Ascending aorta (tissue), 2 donors: ENCODE data around the gene RALGAPA2. TPM values are rescaled to one million over a fixed set of nuclear protein-coding genes. Genes with fewer than 3 reads are reported as not detected.

Experiments used
- DNase-seq, 2 donors: peaks; one replicate each; pipeline ENCODE4 v3.0.0-alpha.2; 2019; ENCODE audit warnings: low spot score in 2 of 2
- H3K27ac ChIP-seq, 2 donors: fragments of 200-600 bp; sonication (generic); one replicate each; pipeline ENCODE4 v1.5.1; 2016 to 2017; ENCODE audit warnings: mild to moderate bottlenecking in 1 of 2
- H3K27me3 ChIP-seq: fragments of 200-600 bp; sonication (generic); one replicate; pipeline ENCODE4 v1.5.1; 2017
- H3K36me3 ChIP-seq, 2 donors: fragments of 200-600 bp; sonication (generic); one replicate each; pipeline ENCODE4 v1.5.1; 2016
- H3K4me1 ChIP-seq, 2 donors: fragments of 200-600 bp; sonication (generic); one replicate each; pipeline ENCODE4 v1.5.1; 2016 to 2017; ENCODE audit warnings: mild to moderate bottlenecking in 1 of 2
- H3K4me3 ChIP-seq, 2 donors: fragments of 200-600 bp; sonication (generic); one replicate each; pipeline ENCODE4 v1.5.1; 2016 to 2017; ENCODE audit warnings: mild to moderate bottlenecking in 1 of 2
- H3K9me3 ChIP-seq, 2 donors: fragments of 200-600 bp; sonication (generic); one replicate each; pipeline ENCODE4 v1.5.1; 2016
- CTCF ChIP-seq, 3 experiments: fragments of 200-600 bp in 2 of 3; fragments of 450-650 bp in 1 of 3; sonication (generic) in 2 of 3; IDR thresholded peaks; one replicate each; pipeline ENCODE4 v1.5.1; 2016 to 2019; ENCODE audit warnings: antibody characterized with exemption in 3 of 3, mild to moderate bottlenecking in 1 of 3, moderate library complexity in 1 of 3
- intact Hi-C: fragments of 100-400 bp; cut with DNase I; formaldehyde crosslinking; loops from one replicate; pipeline ENCODE4 v1.15.1; 2023
- total RNA-seq: library from RNA; depleted of rRNA; stranded (reverse); fragments of >200 nt; gene quantifications from one replicate; pipeline ENCODE4 v1.1.0, GENCODE V29; 2016

RALGAPA2 gene
- total RNA-seq, 1 donor from 2014 or later: 68.9 TPM

GRCh38 chr20:20457392-20458126 lies 254.9 kb downstream of the RALGAPA2 start:
- Histone ChIP-seq H3K4me1 (peaks cover 0 to 2% of the 10 kb centered on the region in 2 donors), H3K27me3 (no peaks in the 10 kb centered on the region), H3K9me3 (no peaks in the 10 kb centered on the region), H3K36me3 (peaks cover 0 to 7% of the 10 kb centered on the region in 2 donors), H3K27ac (no peak overlapping the region), H3K4me3 (no peak overlapping the region)
- DNase-seq: no peak
- intact Hi-C loops: no loop called here
- TF ChIP-seq CTCF (IDR thresholded peaks at IDR 0.05): no peak

- H3K27me3 ChIP-seq: no peaks in the 10 kb centered on the region
- intact Hi-C loops: no loop called here
- H3K27ac ChIP-seq: no peak overlapping the region
- H3K4me3 ChIP-seq: no peak overlapping the region
- H3K9me3 ChIP-seq: no peaks in the 10 kb centered on the region
- no peak for DNase-seq
- H3K4me1 ChIP-seq: peaks cover 0 to 4% of the 10 kb centered on the region in 2 donors
- TF ChIP-seq CTCF (IDR thresholded peaks at IDR 0.05): no peak
- H3K36me3 ChIP-seq: peaks cover 0 to 7% of the 10 kb centered on the region in 2 donors
Observed at GRCh38 chr20:20456741-20457140, 255.7 kb downstream of the RALGAPA2 start.

GRCh38 chr20:20455926-20456325 lies 256.5 kb downstream of the RALGAPA2 start:
- Histone ChIP-seq H3K27me3 (no peaks in the 10 kb centered on the region), H3K9me3 (no peaks in the 10 kb centered on the region), H3K27ac (no peak overlapping the region), H3K4me3 (no peak overlapping the region), H3K36me3 (peaks cover 0 to 7% of the 10 kb centered on the region in 2 donors), H3K4me1 (peaks cover 0 to 4% of the 10 kb centered on the region in 2 donors)
- DNase-seq: no peak
- TF ChIP-seq CTCF (IDR thresholded peaks at IDR 0.05): no peak
- intact Hi-C loops: no loop called here

DNA sequence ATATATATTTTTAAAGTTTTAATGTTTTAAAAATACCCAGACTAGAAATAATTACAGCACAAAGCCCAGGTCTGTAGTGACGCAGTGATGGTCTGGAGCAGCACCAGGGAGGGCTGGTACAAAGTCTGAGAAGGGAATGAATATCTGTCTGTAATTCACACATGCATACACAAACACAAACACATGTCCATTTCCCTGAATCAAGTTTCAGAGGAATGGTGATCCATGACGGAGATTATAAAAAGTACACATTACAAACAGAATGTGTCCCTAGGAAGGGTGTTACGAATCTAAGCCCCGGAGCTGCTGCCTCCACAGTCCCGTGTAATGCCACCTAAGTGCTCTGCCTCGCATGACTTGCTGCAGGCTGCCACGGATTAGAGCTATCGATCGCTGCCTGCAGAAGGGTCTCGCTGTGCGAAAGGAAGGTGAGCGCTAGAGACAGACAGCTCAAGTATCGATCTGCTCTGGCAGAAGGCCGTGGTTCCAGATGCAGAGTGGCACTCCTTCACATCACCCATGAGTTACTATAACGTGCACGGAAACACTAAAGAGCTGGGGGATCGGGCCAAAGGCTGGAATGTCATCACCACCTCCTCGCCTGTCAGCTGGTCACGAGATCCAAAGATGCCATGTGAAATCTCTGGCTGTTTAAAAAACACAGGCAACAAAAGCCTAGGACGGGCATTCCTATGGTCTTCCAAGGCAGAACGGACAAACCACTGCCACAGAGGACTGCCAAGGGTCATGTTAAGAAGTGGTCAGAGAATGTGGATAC lies 257.4 kb downstream of the RALGAPA2 start:
- Histone ChIP-seq H3K4me3 (no peak overlapping the region), H3K9me3 (no peaks in the 10 kb centered on the region), H3K4me1 (peaks cover 0 to 4% of the 10 kb centered on the region in 2 donors), H3K27ac (no peak overlapping the region), H3K27me3 (no peaks in the 10 kb centered on the region), H3K36me3 (peaks cover 0 to 7% of the 10 kb centered on the region in 2 donors)
- TF ChIP-seq CTCF (IDR thresholded peaks at IDR 0.05): no peak
- DNase-seq: no peak
- intact Hi-C loops: no loop called here

GRCh38 chr20:20454367-20454766 lies 258.1 kb downstream of the RALGAPA2 start:
- TF ChIP-seq CTCF (IDR thresholded peaks at IDR 0.05): no peak
- Histone ChIP-seq H3K36me3 (peaks cover 0 to 7% of the 10 kb centered on the region in 2 donors), H3K4me3 (no peak overlapping the region), H3K4me1 (peaks cover 0 to 4% of the 10 kb centered on the region in 2 donors), H3K27ac (no peak overlapping the region), H3K27me3 (no peaks in the 10 kb centered on the region), H3K9me3 (no peaks in the 10 kb centered on the region)
- intact Hi-C loops: no loop called here
- no peak for DNase-seq
